ENCODE measurements around the gene GSPT1.

GSPT1 gene

DNA sequence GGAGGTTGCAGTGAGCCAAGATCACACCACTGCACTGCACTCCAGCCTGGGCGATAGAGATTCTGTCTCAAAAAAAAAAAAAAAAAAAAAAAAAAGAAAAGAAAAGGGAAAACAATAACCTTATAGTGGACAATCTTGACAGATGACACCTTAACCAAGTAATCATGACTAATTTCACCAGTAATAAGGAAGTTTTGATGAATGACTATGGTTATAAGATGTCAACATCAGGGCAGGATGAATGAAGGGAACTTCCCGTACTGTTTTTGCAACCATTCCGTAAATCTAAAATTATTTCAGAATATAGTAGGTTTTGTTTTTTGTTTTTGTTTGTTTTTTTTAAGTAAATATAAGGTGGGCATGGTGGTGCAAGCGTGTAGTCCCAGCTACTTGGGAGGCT, 23.0 kb downstream of the GSPT1 start:
- DNase-seq, result no peak
- Histone ChIP-seq H3K27me3 (replicated peaks; ENCODE audit: insufficient read depth, low read length) (no peaks in the 10 kb centered on the region), H3F3A (ENCODE audit: insufficient read depth, low read length) (no peaks in the 10 kb centered on the region), H3K79me2 (ENCODE audit: low read length) (peaks cover 60% of the 10 kb centered on the region), H3K9ac (ENCODE audit: low read length) (no peak overlapping the region), H3K27ac (ENCODE audit: low read length) (no peak overlapping the region), H3K9me3 (replicated peaks; ENCODE audit: insufficient read depth, low read length) (no peaks in the 10 kb centered on the region), H3K4me2 (ENCODE audit: low read depth, low read length) (no peak overlapping the region), H3K36me3 (replicated peaks; ENCODE audit: insufficient read depth, low read length) (peaks cover 13% of the 10 kb centered on the region; the same call in 1 of the 2 replicates), H3K9me2 (replicated peaks; ENCODE audit: insufficient read depth, low read length) (no peaks in the 10 kb centered on the region), H4K20me1 (ENCODE audit: insufficient read depth, low read length) (peaks cover 4% of the 10 kb centered on the region; the same call in 1 of the 2 replicates), H2AFZ (ENCODE audit: low read length) (no peak overlapping the region), H3K4me1 (ENCODE audit: low read length) (no peaks in the 10 kb centered on the region), H3K4me3 (ENCODE audit: low read length) (no peak overlapping the region)
- TF ChIP-seq EZH2phosphoT487 (IDR thresholded peaks at IDR 0.05; ENCODE audit: low read length) (no peak), EZH2 (optimal IDR thresholded peaks at IDR 0.05; ENCODE audit: low read depth, low read length) (no peak)
- TF ChIP-seq, protein P1, sequence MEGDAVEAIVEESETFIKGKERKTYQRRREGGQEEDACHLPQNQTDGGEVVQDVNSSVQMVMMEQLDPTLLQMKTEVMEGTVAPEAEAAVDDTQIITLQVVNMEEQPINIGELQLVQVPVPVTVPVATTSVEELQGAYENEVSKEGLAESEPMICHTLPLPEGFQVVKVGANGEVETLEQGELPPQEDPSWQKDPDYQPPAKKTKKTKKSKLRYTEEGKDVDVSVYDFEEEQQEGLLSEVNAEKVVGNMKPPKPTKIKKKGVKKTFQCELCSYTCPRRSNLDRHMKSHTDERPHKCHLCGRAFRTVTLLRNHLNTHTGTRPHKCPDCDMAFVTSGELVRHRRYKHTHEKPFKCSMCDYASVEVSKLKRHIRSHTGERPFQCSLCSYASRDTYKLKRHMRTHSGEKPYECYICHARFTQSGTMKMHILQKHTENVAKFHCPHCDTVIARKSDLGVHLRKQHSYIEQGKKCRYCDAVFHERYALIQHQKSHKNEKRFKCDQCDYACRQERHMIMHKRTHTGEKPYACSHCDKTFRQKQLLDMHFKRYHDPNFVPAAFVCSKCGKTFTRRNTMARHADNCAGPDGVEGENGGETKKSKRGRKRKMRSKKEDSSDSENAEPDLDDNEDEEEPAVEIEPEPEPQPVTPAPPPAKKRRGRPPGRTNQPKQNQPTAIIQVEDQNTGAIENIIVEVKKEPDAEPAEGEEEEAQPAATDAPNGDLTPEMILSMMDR (IDR thresholded peaks at IDR 0.05; ENCODE audit: low read length), result no peak

DNA sequence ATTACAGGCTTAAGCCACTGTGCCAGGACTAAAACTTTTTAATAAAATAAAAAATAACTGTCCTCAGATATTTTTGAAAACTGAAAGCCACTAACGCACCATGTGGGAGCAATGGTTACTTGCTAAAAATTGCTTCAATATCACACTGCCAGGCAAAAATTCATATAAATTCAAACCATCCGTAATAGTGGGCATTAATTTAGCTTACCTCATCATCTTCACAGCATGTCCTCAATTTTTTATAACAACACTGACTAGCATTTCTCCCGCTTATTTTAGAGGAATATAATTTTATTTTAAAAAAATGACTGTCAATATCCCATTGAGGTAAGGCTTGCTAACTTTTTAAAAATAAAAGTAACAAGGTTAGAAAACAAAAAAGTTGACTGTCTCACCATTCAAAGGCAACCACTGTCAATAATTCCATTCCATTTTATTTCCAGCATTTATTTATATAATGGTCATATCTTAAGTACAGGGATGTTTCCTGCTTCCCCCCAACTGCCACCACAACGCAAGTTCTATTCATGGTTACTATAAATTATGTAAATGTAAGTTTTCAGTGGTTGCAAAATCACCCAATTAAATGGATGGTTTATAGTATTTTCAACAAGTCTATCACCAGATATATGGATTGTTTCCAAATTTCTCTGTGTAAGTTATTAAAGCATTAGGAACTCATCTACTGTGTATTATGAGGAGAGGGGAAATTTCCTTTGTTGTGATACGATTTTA, 25.4 kb downstream of the GSPT1 start:
- Histone ChIP-seq H3K79me2 (ENCODE audit: low read length) (peaks cover 53% of the 10 kb centered on the region), H2AFZ (ENCODE audit: low read length) (no peak overlapping the region), H3K36me3 (replicated peaks; ENCODE audit: insufficient read depth, low read length) (peaks cover 21% of the 10 kb centered on the region; the same call in 1 of the 2 replicates), H3K9ac (ENCODE audit: low read length) (no peak overlapping the region), H3K9me2 (replicated peaks; ENCODE audit: insufficient read depth, low read length) (no peaks in the 10 kb centered on the region), H3K4me2 (ENCODE audit: low read depth, low read length) (no peak overlapping the region), H3F3A (ENCODE audit: insufficient read depth, low read length) (0 out of 2 replicates have a peak, but pooled peaks cover 7% of the 10 kb centered on the region), H3K27me3 (replicated peaks; ENCODE audit: insufficient read depth, low read length) (no peaks in the 10 kb centered on the region), H4K20me1 (ENCODE audit: insufficient read depth, low read length) (peaks cover 6% of the 10 kb centered on the region; the same call in 1 of the 2 replicates), H3K9me3 (replicated peaks; ENCODE audit: insufficient read depth, low read length) (no peaks in the 10 kb centered on the region), H3K4me1 (ENCODE audit: low read length) (no peaks in the 10 kb centered on the region), H3K4me3 (ENCODE audit: low read length) (no peak overlapping the region), H3K27ac (ENCODE audit: low read length) (no peak overlapping the region)
- TF ChIP-seq EZH2phosphoT487 (IDR thresholded peaks at IDR 0.05; ENCODE audit: low read length) (no peak), EZH2 (optimal IDR thresholded peaks at IDR 0.05; ENCODE audit: low read depth, low read length) (no peak)
- TF ChIP-seq, protein P1 (IDR thresholded peaks at IDR 0.05; ENCODE audit: low read length), result no peak
- DNase-seq, result no peak

DNA sequence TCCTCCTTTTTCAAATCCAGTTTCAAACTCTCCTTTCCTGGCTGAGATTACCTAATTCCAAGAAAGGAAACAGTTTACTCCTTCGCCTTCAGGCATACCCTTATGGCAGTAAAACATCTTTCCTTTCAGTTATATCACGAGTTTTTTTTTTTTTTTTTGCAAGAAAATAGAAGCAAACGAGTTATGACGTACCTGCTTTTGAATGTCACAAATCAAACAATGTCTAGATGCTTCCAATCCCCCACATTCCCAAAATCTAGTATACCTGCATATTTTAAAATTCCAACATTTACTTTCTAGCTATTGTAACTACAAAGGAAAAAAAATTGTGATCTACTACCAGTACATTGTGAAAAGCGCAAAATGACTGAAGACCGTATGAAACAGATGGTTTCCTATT, 28.9 kb downstream of the GSPT1 start:
- no peaks in the 10 kb centered on the region for H3K9me2 ChIP-seq (replicated peaks; ENCODE audit: insufficient read depth, low read length)
- H3K27ac ChIP-seq (ENCODE audit: low read length), result no peak overlapping the region
- no peaks in the 10 kb centered on the region for H3K4me1 ChIP-seq (ENCODE audit: low read length)
- H3K4me3 ChIP-seq (ENCODE audit: low read length), result no peak overlapping the region
- no peaks in the 10 kb centered on the region for H3K9me3 ChIP-seq (replicated peaks; ENCODE audit: insufficient read depth, low read length)
- no peak for TF ChIP-seq EZH2phosphoT487 (IDR thresholded peaks at IDR 0.05; ENCODE audit: low read length)
- peaks cover 17% of the 10 kb centered on the region; the same call in 1 of the 2 replicates for H3K36me3 ChIP-seq (replicated peaks; ENCODE audit: insufficient read depth, low read length)
- H3K27me3 ChIP-seq (replicated peaks; ENCODE audit: insufficient read depth, low read length), result no peaks in the 10 kb centered on the region
- no peak for DNase-seq
- H3K79me2 ChIP-seq (ENCODE audit: low read length), result peaks cover 39% of the 10 kb centered on the region
- H3F3A ChIP-seq (ENCODE audit: insufficient read depth, low read length), result 0 out of 2 replicates have a peak, but pooled peaks cover 7% of the 10 kb centered on the region
- H3K4me2 ChIP-seq (ENCODE audit: low read depth, low read length), result no peak overlapping the region
- H3K9ac ChIP-seq (ENCODE audit: low read length), result no peak overlapping the region
- H4K20me1 ChIP-seq (ENCODE audit: insufficient read depth, low read length), result peaks cover 2% of the 10 kb centered on the region; the same call in 1 of the 2 replicates
- H2AFZ ChIP-seq (ENCODE audit: low read length), result no peak overlapping the region

DNA sequence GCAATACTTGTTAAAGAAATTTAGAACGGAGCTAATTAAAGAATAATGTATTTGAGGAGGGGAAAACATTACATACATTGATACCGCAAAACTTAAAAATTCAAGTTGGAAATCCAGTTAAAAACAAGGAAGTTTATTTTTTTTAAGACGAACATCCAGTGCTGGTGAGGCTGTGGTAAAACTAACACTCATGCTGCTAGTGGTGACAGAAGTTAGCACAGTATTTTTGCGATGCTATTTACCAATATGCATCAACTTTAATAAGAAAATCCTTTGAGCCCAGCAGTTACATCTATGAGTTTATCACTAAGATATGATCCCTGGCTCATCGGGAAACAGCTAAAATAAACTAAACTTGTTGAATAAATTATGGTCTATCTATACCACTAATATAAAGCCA, 31.7 kb downstream of the GSPT1 start:
- Histone ChIP-seq H2AFZ (ENCODE audit: low read length) (no peak overlapping the region), H3K9ac (ENCODE audit: low read length) (no peak overlapping the region), H3K9me2 (replicated peaks; ENCODE audit: insufficient read depth, low read length) (no peaks in the 10 kb centered on the region), H3K4me3 (ENCODE audit: low read length) (no peak overlapping the region), H3K4me2 (ENCODE audit: low read depth, low read length) (no peak overlapping the region), H3K27me3 (replicated peaks; ENCODE audit: insufficient read depth, low read length) (no peaks in the 10 kb centered on the region), H4K20me1 (ENCODE audit: insufficient read depth, low read length) (peaks cover 2% of the 10 kb centered on the region; the same call in 1 of the 2 replicates), H3K4me1 (ENCODE audit: low read length) (no peaks in the 10 kb centered on the region), H3F3A (ENCODE audit: insufficient read depth, low read length) (0 out of 2 replicates have a peak, but pooled peaks cover 7% of the 10 kb centered on the region), H3K36me3 (replicated peaks; ENCODE audit: insufficient read depth, low read length) (peaks cover 17% of the 10 kb centered on the region; the same call in 1 of the 2 replicates), H3K9me3 (replicated peaks; ENCODE audit: insufficient read depth, low read length) (no peaks in the 10 kb centered on the region), H3K79me2 (ENCODE audit: low read length) (peaks cover 47% of the 10 kb centered on the region), H3K27ac (ENCODE audit: low read length) (no peak overlapping the region)
- DNase-seq, result no peak
- TF ChIP-seq, protein P1 (IDR thresholded peaks at IDR 0.05; ENCODE audit: low read length), result no peak
- no peak for TF ChIP-seq EZH2phosphoT487 (IDR thresholded peaks at IDR 0.05; ENCODE audit: low read length)
- no peak for TF ChIP-seq EZH2 (optimal IDR thresholded peaks at IDR 0.05; ENCODE audit: low read depth, low read length)
